CD4-positive, alpha-beta memory T cell (primary cell): ENCODE measurements around the gene PHACTR3. TPM values are rescaled to one million over a fixed set of nuclear protein-coding genes. Genes with fewer than 3 reads are reported as not detected.

Source experiments
- CTCF ChIA-PET: fragments of 350-600 bp; sonication (Branson Sonifier 250); formaldehyde crosslinking; loops from one replicate; lab custom pipeline; 2021; ENCODE audit warnings: inconsistent platforms; ENCODE audit not compliant: partially characterized antibody; lab: Charles Lee
- POLR2A ChIA-PET: fragments of 350-600 bp; sonication (Branson Sonifier 250); formaldehyde crosslinking; loops from one replicate; lab custom pipeline; 2021; ENCODE audit not compliant: partially characterized antibody; lab: Charles Lee
- DNase-seq, 5 donors: peaks; one replicate each; pipeline versions ENCODE4 v3.0.0 to v3.0.0-alpha.2; 2020 to 2022; ENCODE audit warnings: mixed read lengths in 1 of 5
- H3K27ac ChIP-seq: one replicate; pipeline ENCODE4 v1.7.0; 2013; ENCODE audit warnings: low read depth, low read length
- H3K27me3 ChIP-seq: 2 replicates; pipeline ENCODE4 v1.7.0; 2013; ENCODE audit warnings: mild to moderate bottlenecking, low read length, moderate library complexity; ENCODE audit not compliant: insufficient read depth
- H3K36me3 ChIP-seq: 2 replicates; pipeline ENCODE4 v1.7.0; 2013; ENCODE audit warnings: mild to moderate bottlenecking, low read length, moderate library complexity; ENCODE audit not compliant: insufficient read depth
- H3K4me1 ChIP-seq: 2 replicates; pipeline ENCODE4 v1.7.0; 2013; ENCODE audit warnings: mild to moderate bottlenecking, low read length, moderate library complexity; ENCODE audit not compliant: insufficient read depth
- H3K4me3 ChIP-seq, 2 donors: one replicate each; pipeline ENCODE4 v1.7.0; 2013; ENCODE audit warnings: low read length in 2 of 2, mild to moderate bottlenecking in 1 of 2
- H3K9me3 ChIP-seq, 2 donors: one replicate each; pipeline ENCODE4 v1.7.0; 2013; ENCODE audit warnings: low read length in 2 of 2, control low read depth in 1 of 2; ENCODE audit not compliant: control insufficient read depth in 1 of 2
- H3K27ac Mint-ChIP-seq, 7 donors: one replicate each; pipeline ENCODE4 v1.8.0; 2020 to 2021; ENCODE audit warnings: mixed read lengths in 7 of 7, mild to moderate bottlenecking in 6 of 7, inconsistent platforms in 3 of 7, moderate library complexity in 3 of 7
- H3K27me3 Mint-ChIP-seq, 2 donors: one replicate each; pipeline ENCODE4 v1.8.0; 2020 to 2021; ENCODE audit warnings: mixed read lengths in 2 of 2
- H3K36me3 Mint-ChIP-seq, 2 donors: one replicate each; pipeline ENCODE4 v1.8.0; 2020 to 2021; ENCODE audit warnings: mixed read lengths in 2 of 2, inconsistent platforms in 1 of 2, mild to moderate bottlenecking in 1 of 2
- H3K4me1 Mint-ChIP-seq, 4 donors: one replicate each; pipeline ENCODE4 v1.8.0; 2020 to 2021; ENCODE audit warnings: mixed read lengths in 4 of 4, mild to moderate bottlenecking in 1 of 4
- H3K4me3 Mint-ChIP-seq, 8 donors: one replicate each; pipeline ENCODE4 v1.8.0; 2020 to 2021; ENCODE audit warnings: mixed read lengths in 8 of 8, mild to moderate bottlenecking in 7 of 8, moderate library complexity in 6 of 8, inconsistent platforms in 3 of 8
- H3K9me3 Mint-ChIP-seq, 8 donors: one replicate each; pipeline ENCODE4 v1.8.0; 2020 to 2021; ENCODE audit warnings: mixed read lengths in 8 of 8, mild to moderate bottlenecking in 5 of 8, inconsistent platforms in 3 of 8, moderate library complexity in 1 of 8
- intact Hi-C: fragments of 100-400 bp; cut with micrococcal nuclease; formaldehyde crosslinking; loops from one replicate; pipeline ENCODE4 v1.15.1; 2023
- polyA plus RNA-seq, 2 donors: library from polyadenylated mRNA; unstranded; fragments of 300-500 nt; fragmentation: Illumina TruSeq; gene quantifications; one replicate each; pipeline ENCODE4 v1.2.3, GENCODE V29; 2021
- total RNA-seq, 2 experiments: library from RNA; stranded (reverse); gene quantifications; one replicate each; pipeline ENCODE4 v1.2.3, GENCODE V29; 2021

PHACTR3 gene
- total and polyA plus RNA-seq, 4 experiments from 2014 or later: not detected

DNA sequence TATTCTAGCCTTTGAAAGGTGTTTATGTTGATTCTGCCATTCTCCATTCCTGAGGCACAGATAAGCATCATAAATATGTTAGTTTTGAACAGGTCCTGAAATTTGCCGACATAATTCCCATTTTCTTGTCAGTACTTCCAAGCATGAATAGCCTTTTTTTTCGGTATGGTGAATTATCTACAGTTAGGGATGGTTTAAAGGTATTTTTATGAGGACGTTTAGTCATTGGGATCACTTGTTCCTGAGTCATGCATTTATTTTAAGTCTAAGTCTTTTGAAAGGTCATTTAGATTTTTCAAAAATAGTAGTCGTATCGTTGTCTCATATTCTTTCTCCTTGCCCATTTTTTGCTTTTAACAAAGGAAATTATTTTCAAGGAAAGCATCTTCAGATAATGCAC lies 98.7 kb downstream of the PHACTR3 start:
- ChIA-PET POLR2A (no interaction called here), CTCF (no interaction called here)
- H3K36me3 ChIP-seq: no peaks in the 10 kb centered on the region
- Mint-ChIP-seq H3K4me1 (no peaks in the 10 kb centered on the region), H3K27me3 (peaks cover 5 to 7% of the 10 kb centered on the region in 2 donors), H3K4me3 (no peak overlapping the region), H3K36me3 (no peaks in the 10 kb centered on the region), H3K27ac (no peak overlapping the region), H3K9me3 (no peaks in the 10 kb centered on the region)
- H3K4me3 ChIP-seq: no peak overlapping the region
- no peaks in the 10 kb centered on the region for H3K27me3 ChIP-seq
- no peak overlapping the region for H3K27ac ChIP-seq
- DNase-seq: no peak
- no peaks in the 10 kb centered on the region for H3K4me1 ChIP-seq
- no peaks in the 10 kb centered on the region for H3K9me3 ChIP-seq
- intact Hi-C loops: no loop called here

DNA sequence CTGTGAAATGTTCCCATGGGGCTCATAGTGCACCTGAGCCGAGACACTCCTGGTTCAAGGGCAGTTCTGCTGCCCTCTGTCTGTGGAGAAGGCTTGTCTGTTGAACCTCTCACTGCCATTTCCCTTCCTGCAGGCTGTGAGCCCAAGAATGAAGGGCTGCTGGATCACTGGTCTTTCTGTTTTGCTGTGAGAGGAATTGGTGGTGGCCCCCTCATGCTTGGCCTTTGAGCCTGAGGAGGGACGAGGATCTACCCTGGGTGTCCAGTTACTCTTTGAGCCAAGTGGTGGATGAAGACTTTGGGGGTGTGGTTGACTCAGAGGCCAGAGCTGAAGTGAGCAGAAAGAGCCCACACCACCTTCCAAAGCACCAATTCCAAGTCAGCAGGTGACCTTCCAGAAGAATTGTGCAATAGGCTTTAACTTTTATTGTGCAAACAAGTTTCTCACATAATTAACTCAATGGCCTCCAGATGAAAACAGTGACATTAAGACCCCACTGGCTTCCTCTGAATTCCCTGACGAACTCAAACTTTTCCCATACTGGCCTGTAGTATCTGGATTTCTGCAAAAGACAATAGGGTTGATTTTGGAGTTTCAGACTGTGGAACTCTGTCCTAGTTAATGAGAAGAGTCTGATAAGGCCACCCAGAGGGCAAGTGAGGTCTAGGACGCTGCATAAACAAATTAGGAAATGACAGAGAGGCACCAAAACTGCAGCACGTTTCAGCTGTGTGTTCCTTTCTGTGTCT lies 101.5 kb downstream of the PHACTR3 start:
- no peaks in the 10 kb centered on the region for H3K36me3 ChIP-seq
- H3K4me1 ChIP-seq: no peaks in the 10 kb centered on the region
- H3K36me3 Mint-ChIP-seq: no peaks in the 10 kb centered on the region
- H3K9me3 Mint-ChIP-seq: peaks cover 0 to 4% (median 2%) of the 10 kb centered on the region in 8 donors
- no peaks in the 10 kb centered on the region for H3K27me3 ChIP-seq
- H3K4me3 Mint-ChIP-seq: no peak overlapping the region
- no peak for DNase-seq
- H3K27me3 Mint-ChIP-seq: peaks cover 4 to 7% of the 10 kb centered on the region in 2 donors
- no peak overlapping the region for H3K27ac Mint-ChIP-seq
- H3K4me1 Mint-ChIP-seq: no peaks in the 10 kb centered on the region
- H3K9me3 ChIP-seq: no peaks in the 10 kb centered on the region
- CTCF ChIA-PET: interaction anchor here (1.5 kb wide), 1 partner anchor 37 kb away, joined by 4 read pairs; no protein-coding TSS in a partner anchor
- intact Hi-C loops: no loop called here
- no peak overlapping the region for H3K27ac ChIP-seq
- POLR2A ChIA-PET: no interaction called here
- no peak overlapping the region for H3K4me3 ChIP-seq

DNA sequence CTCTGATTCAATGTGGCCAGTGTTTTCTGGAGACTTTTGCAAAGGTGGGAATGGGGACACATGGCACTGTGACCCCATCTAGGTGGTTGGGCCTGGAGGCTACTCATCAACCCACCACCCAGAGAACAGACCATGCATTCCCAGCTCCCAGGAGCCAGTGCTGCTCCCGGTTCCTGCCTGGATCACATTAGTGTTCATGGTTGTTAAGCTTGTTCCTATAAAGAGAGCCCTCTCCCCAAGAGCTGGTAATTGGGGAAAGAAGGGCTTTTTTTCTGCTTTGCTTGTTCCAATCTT lies 102.0 kb downstream of the PHACTR3 start:
- H3K27ac Mint-ChIP-seq: no peak overlapping the region
- ChIA-PET POLR2A (no interaction called here), CTCF (interaction anchor here (1.5 kb wide), 1 partner anchor 38 kb away, joined by 4 read pairs; no protein-coding TSS in a partner anchor)
- intact Hi-C loops: no loop called here
- DNase-seq: no peak
- H3K4me1 Mint-ChIP-seq: no peaks in the 10 kb centered on the region
- no peak overlapping the region for H3K27ac ChIP-seq
- H3K36me3 ChIP-seq: no peaks in the 10 kb centered on the region
- peaks cover 4 to 7% of the 10 kb centered on the region in 2 donors for H3K27me3 Mint-ChIP-seq
- H3K9me3 ChIP-seq: no peaks in the 10 kb centered on the region
- H3K27me3 ChIP-seq: no peaks in the 10 kb centered on the region
- H3K4me1 ChIP-seq: no peaks in the 10 kb centered on the region
- no peak overlapping the region for H3K4me3 ChIP-seq
- H3K4me3 Mint-ChIP-seq: no peak overlapping the region
- no peaks in the 10 kb centered on the region for H3K36me3 Mint-ChIP-seq
- peaks cover 0 to 4% (median 3%) of the 10 kb centered on the region in 8 donors for H3K9me3 Mint-ChIP-seq

DNA sequence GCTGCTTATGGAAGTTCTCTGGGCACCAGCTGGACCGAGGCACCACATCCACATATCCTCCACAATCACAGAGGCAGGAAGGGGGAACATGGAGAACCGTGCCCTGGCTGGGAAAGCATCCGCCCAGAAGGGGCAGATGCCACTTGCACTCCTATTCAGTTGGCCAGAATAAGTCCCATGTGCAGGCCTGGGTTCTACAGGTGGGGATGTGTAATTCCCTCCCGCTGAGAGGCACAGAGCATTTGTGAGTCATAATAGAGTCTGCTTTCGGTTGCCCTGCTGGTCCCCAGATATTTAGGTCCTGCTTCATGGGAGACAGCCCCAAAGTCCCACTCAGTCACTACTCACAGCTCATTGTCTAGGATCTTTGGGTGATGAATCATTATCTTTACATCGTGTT lies 104.0 kb downstream of the PHACTR3 start:
- Mint-ChIP-seq H3K4me1 (no peaks in the 10 kb centered on the region), H3K4me3 (no peak overlapping the region), H3K27me3 (peaks cover 2 to 3% of the 10 kb centered on the region in 2 donors), H3K36me3 (no peaks in the 10 kb centered on the region), H3K27ac (no peak overlapping the region), H3K9me3 (peaks cover 2 to 18% (median 7%) of the 10 kb centered on the region in 8 donors)
- ChIA-PET CTCF (no interaction called here), POLR2A (no interaction called here)
- intact Hi-C loops: no loop called here
- Histone ChIP-seq H3K9me3 (no peaks in the 10 kb centered on the region), H3K36me3 (no peaks in the 10 kb centered on the region), H3K4me1 (no peaks in the 10 kb centered on the region), H3K27me3 (no peaks in the 10 kb centered on the region), H3K27ac (no peak overlapping the region), H3K4me3 (no peak overlapping the region)
- no peak for DNase-seq

DNA sequence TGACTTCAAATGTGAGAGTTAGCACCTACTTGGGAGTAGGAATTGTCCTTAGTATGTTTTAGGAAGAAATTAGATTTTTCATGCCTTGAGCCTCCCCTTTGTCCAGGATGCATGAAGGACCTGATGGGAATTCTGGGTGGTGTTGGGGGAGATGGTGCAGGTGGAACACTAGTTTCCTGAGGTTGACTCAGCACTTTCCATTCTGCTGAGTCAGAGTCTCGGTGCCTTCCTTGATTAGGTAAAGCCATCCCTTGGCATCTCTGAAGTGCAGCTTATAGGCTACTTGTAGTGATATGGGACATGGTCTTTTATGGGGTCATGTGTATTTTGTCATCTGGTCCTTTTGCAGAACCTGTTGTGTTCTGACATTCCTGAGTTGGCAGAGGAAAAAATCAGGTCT lies 105.3 kb downstream of the PHACTR3 start:
- ChIA-PET POLR2A (no interaction called here), CTCF (no interaction called here)
- no peak overlapping the region for H3K4me3 ChIP-seq
- no peak overlapping the region for H3K4me3 Mint-ChIP-seq
- intact Hi-C loops: no loop called here
- no peaks in the 10 kb centered on the region for H3K9me3 ChIP-seq
- H3K27ac Mint-ChIP-seq: no peak overlapping the region
- no peak overlapping the region for H3K27ac ChIP-seq
- H3K27me3 Mint-ChIP-seq: peaks cover 3 to 4% of the 10 kb centered on the region in 2 donors
- H3K27me3 ChIP-seq: no peaks in the 10 kb centered on the region
- no peaks in the 10 kb centered on the region for H3K4me1 ChIP-seq
- no peak for DNase-seq
- H3K36me3 ChIP-seq: no peaks in the 10 kb centered on the region
- no peaks in the 10 kb centered on the region for H3K4me1 Mint-ChIP-seq
- peaks cover 2 to 23% (median 13%) of the 10 kb centered on the region in 8 donors for H3K9me3 Mint-ChIP-seq
- H3K36me3 Mint-ChIP-seq: no peaks in the 10 kb centered on the region

DNA sequence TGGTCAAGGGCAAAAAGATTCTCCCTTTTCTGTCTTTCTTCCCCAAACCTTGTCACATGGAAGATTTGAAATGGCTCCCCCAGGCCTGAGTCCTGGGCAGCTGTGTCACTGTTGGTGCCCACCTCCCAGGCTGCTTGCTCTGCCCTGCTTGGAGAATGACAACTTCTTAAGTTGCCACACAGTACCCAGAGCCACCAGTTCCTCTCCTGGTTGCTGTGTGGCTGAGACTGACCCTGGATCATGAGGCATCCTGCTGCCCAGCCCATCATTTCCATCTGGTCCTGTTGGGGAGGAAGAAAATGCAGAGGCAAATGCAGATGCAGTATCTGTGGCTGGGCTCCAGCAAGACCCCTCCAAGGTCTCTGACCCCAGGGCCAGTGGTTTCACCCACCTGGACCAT lies 113.7 kb downstream of the PHACTR3 start:
- Mint-ChIP-seq H3K36me3 (no peaks in the 10 kb centered on the region), H3K4me3 (no peak overlapping the region), H3K9me3 (peaks cover 2 to 11% (median 7%) of the 10 kb centered on the region in 8 donors), H3K27me3 (peaks cover 4% of the 10 kb centered on the region in 2 donors), H3K27ac (no peak overlapping the region), H3K4me1 (no peaks in the 10 kb centered on the region)
- no peaks in the 10 kb centered on the region for H3K9me3 ChIP-seq
- ChIA-PET CTCF (no interaction called here), POLR2A (no interaction called here)
- H3K4me1 ChIP-seq: no peaks in the 10 kb centered on the region
- no peak overlapping the region for H3K27ac ChIP-seq
- no peak overlapping the region for H3K4me3 ChIP-seq
- no peak for DNase-seq
- intact Hi-C loops: no loop called here
- H3K36me3 ChIP-seq: no peaks in the 10 kb centered on the region
- H3K27me3 ChIP-seq: no peaks in the 10 kb centered on the region

DNA sequence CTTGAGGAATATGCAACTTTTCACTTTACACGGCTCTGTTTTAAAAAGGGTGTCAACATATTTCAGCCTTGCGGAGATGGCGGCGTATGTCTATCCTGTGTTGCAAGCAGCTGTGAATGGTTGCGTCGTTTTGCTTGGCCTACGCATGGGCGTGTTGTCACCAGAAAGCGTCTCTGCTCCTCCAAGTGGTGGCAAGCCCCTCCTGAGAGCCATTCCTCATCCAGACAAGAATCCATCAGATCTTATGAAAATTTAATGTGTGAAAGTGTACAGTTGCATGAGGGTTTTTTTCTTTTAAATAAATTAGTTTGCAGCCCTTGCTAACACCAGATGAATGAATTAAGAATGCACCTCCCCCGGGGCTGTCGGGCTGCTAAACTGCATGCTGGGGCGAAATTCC lies 114.4 kb downstream of the PHACTR3 start:
- CTCF ChIA-PET: no interaction called here
- intact Hi-C loops: no loop called here
- H3K4me1 Mint-ChIP-seq: no peaks in the 10 kb centered on the region

More for the DNA sequence above, 114.4 kb downstream of the PHACTR3 start:
- Histone ChIP-seq H3K27me3 (no peaks in the 10 kb centered on the region), H3K9me3 (no peaks in the 10 kb centered on the region), H3K4me3 (no peak overlapping the region), H3K36me3 (no peaks in the 10 kb centered on the region), H3K4me1 (no peaks in the 10 kb centered on the region), H3K27ac (no peak overlapping the region)
- no peak for DNase-seq
- H3K4me3 Mint-ChIP-seq: no peak overlapping the region
- peaks cover 0 to 8% (median 4%) of the 10 kb centered on the region in 8 donors for H3K9me3 Mint-ChIP-seq
- no peak overlapping the region for H3K27ac Mint-ChIP-seq
- H3K36me3 Mint-ChIP-seq: no peaks in the 10 kb centered on the region
- H3K27me3 Mint-ChIP-seq: peaks cover 2 to 4% of the 10 kb centered on the region in 2 donors
- POLR2A ChIA-PET: no interaction called here
